HG03159 (cell line): Measurements from ENCODE around the gene CCSER1.

Experiments
- ATAC-seq: cut with Tn5 transposase; IDR thresholded peaks from one replicate; pipeline ENCODE4 v1.9.1; 2021; ENCODE audit warnings: mild to moderate bottlenecking, moderate library complexity; ENCODE audit not compliant: unreplicated experiment

CCSER1 gene

GRCh38 chr4:90189178-90189577 lies 62.0 kb downstream of the CCSER1 start:
- ATAC-seq = no peak

- no peak for ATAC-seq
These were observed 62.8 kb downstream of the CCSER1 start for GRCh38 chr4:90189946-90190345.

GRCh38 chr4:90190525-90190924 lies 63.3 kb downstream of the CCSER1 start:
- ATAC-seq = no peak

- ATAC-seq = no peak
These were observed 71.1 kb downstream of the CCSER1 start for GRCh38 chr4:90198086-90198847.

- ATAC-seq = no peak
These were observed 80.8 kb downstream of the CCSER1 start for GRCh38 chr4:90207887-90208454.

- no peak for ATAC-seq
These were observed 82.7 kb downstream of the CCSER1 start for GRCh38 chr4:90209922-90210321.

GRCh38 chr4:90211174-90211573 lies 84.0 kb downstream of the CCSER1 start:
- no peak for ATAC-seq

GRCh38 chr4:90215286-90215685 lies 88.1 kb downstream of the CCSER1 start:
- ATAC-seq = peak; percentile 75

GRCh38 chr4:90219822-90220221 lies 92.6 kb downstream of the CCSER1 start:
- ATAC-seq = peak; percentile 62

GRCh38 chr4:90220459-90220858 lies 93.3 kb downstream of the CCSER1 start:
- no peak for ATAC-seq

GRCh38 chr4:90226734-90227133 lies 99.5 kb downstream of the CCSER1 start:
- ATAC-seq = no peak

GRCh38 chr4:90227177-90227576 lies 100.0 kb downstream of the CCSER1 start:
- ATAC-seq = no peak

- ATAC-seq = no peak
These were observed 107.8 kb downstream of the CCSER1 start for GRCh38 chr4:90234916-90235547.

GRCh38 chr4:90237751-90238530 lies 110.7 kb downstream of the CCSER1 start:
- ATAC-seq = no peak

- ATAC-seq = no peak
These were observed 113.1 kb downstream of the CCSER1 start for GRCh38 chr4:90240333-90240732.

- no peak for ATAC-seq
These were observed 113.8 kb downstream of the CCSER1 start for GRCh38 chr4:90241008-90241407.

GRCh38 chr4:90245837-90246236 lies 118.6 kb downstream of the CCSER1 start:
- ATAC-seq = no peak

GRCh38 chr4:90246816-90247215 lies 119.6 kb downstream of the CCSER1 start:
- ATAC-seq = no peak

- ATAC-seq = no peak
These were observed 127.2 kb downstream of the CCSER1 start for GRCh38 chr4:90254357-90254756.

- ATAC-seq = no peak
These were observed 147.0 kb downstream of the CCSER1 start for GRCh38 chr4:90274175-90274574.

GRCh38 chr4:90280954-90281353 lies 153.8 kb downstream of the CCSER1 start:
- no peak for ATAC-seq
